GM10266 (cell line): ENCODE results near the gene CPLX1.

Experiments used
- DNase-seq: peaks from one replicate; pipeline ENCODE4 v3.0.0; 2012; ENCODE audit errors: extremely low spot score
- TF ChIP-seq, protein P1 (sequence below): IDR thresholded peaks from 2 replicates; pipeline ENCODE4 v1.5.1; 2012; ENCODE audit warnings: mild to moderate bottlenecking, low read depth; ENCODE audit not compliant: control insufficient read depth, insufficient read depth; ENCODE audit errors: missing control alignments

The CPLX1 gene

DNA sequence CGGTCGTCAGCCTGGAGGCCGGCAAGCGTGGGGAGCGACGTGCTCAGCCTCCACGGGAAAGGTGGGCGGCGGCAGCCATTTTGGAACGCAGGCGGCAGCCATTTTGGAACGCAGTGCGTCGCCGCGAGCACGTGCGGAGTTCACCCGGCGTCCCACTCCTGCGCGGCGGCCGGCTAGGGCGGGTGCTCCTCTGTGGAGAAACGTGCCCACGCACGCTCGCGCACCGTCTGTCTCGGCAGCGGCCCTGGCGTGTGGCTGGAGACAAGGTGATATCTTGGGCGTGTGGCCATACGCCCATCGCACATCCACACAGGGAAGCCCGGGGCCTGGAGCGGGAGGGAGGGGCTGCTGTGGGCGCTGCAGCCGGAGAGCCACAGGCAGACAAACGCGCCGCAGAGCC is 21.1 kb downstream of the CPLX1 start:
- DNase-seq = no peak

GRCh38 chr4:803884-804283 is 22.0 kb downstream of the CPLX1 start:
- TF ChIP-seq, protein P1, sequence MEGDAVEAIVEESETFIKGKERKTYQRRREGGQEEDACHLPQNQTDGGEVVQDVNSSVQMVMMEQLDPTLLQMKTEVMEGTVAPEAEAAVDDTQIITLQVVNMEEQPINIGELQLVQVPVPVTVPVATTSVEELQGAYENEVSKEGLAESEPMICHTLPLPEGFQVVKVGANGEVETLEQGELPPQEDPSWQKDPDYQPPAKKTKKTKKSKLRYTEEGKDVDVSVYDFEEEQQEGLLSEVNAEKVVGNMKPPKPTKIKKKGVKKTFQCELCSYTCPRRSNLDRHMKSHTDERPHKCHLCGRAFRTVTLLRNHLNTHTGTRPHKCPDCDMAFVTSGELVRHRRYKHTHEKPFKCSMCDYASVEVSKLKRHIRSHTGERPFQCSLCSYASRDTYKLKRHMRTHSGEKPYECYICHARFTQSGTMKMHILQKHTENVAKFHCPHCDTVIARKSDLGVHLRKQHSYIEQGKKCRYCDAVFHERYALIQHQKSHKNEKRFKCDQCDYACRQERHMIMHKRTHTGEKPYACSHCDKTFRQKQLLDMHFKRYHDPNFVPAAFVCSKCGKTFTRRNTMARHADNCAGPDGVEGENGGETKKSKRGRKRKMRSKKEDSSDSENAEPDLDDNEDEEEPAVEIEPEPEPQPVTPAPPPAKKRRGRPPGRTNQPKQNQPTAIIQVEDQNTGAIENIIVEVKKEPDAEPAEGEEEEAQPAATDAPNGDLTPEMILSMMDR = no peak
- DNase-seq = no peak

More for the DNA sequence above, 21.1 kb downstream of the CPLX1 start:
- TF ChIP-seq, protein P1 = no peak

DNA sequence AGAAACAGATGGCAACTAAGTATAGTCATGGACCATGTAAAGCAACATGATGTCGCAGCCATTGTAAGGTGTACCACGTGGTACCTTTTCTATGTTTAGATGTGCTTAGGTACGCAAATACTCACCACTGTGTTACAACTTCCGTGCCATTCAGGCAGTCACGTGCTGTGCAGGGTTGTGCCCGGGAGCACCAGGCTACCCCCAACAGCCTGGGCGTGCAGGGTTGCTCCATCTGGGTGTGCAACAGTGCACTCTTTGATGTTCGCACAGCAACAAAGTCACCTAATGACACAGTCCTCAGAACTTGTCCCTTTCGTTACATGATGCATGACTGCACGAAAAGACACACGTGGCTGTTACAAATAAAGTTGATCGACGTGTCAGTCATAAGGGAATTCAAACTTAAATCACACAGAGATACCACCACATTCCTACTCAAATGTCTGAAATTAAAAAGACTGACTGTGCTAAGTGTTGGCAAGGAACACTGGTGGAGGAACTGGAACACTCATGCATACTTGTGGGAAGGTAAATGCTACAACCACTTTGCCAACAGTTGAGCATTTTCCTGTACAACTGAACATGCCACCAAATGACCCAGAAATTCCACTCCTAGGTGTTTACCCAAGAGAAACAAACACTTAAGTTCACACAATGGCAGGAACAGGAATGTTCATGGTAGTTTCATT is 24.3 kb downstream of the CPLX1 start:
- no peak for DNase-seq
- TF ChIP-seq, protein P1 = no peak

DNA sequence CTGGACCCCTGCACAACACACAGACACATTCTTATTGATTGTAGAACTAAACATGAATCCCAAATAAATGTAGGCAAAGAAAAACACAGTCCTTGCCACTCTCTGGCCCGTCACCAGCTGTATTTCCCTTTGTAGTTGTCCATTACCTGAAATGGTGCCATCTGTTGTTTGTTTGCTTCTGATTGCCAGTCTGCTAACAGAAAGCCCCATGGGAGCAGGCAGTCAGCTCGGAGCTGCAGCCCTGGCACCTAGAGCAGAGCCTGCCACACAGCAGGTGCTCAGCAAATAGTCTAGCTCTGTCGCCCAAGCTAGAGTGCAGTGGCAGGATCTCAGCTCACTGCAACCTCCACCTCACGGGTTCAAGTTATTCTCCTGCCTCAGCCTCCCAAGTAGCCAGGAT is 28.9 kb downstream of the CPLX1 start:
- TF ChIP-seq, protein P1 = no peak
- DNase-seq = no peak

GRCh38 chr4:796206-796605 is 29.7 kb downstream of the CPLX1 start:
- DNase-seq = no peak
- TF ChIP-seq, protein P1 = no peak

GRCh38 chr4:795726-796119 is 30.2 kb downstream of the CPLX1 start:
- TF ChIP-seq, protein P1 = no peak
- DNase-seq = no peak

- TF ChIP-seq, protein P1 = no peak
- DNase-seq = no peak
Observed at GRCh38 chr4:794900-795725, 30.8 kb downstream of the CPLX1 start.
